ENCODE measurements around the gene FHIT.

DNA sequence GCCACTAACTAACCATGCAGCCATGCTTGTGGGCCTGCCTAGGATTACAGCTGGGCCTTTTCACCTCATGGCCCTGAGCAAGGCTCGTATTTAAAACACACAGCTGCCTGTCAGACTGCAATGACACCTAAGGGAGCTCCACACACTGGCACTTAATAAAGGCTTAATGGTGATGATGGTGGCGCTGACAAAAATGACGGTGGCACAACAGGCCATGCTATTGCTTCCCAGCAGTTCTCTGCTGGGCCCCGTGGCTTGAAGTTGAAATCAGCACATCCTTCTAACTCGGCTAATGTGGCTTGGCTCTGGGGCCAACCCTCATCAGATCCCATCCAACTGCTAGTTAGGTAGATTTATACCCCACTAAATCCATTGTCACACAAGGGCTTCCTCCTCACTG, 112.9 kb downstream of the FHIT start:
- TF ChIP-seq, protein P1, sequence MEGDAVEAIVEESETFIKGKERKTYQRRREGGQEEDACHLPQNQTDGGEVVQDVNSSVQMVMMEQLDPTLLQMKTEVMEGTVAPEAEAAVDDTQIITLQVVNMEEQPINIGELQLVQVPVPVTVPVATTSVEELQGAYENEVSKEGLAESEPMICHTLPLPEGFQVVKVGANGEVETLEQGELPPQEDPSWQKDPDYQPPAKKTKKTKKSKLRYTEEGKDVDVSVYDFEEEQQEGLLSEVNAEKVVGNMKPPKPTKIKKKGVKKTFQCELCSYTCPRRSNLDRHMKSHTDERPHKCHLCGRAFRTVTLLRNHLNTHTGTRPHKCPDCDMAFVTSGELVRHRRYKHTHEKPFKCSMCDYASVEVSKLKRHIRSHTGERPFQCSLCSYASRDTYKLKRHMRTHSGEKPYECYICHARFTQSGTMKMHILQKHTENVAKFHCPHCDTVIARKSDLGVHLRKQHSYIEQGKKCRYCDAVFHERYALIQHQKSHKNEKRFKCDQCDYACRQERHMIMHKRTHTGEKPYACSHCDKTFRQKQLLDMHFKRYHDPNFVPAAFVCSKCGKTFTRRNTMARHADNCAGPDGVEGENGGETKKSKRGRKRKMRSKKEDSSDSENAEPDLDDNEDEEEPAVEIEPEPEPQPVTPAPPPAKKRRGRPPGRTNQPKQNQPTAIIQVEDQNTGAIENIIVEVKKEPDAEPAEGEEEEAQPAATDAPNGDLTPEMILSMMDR (conservative IDR thresholded peaks at IDR 0.05; ENCODE audit: low read depth, low read length), result no peak
- TF ChIP-seq EZH2 (IDR thresholded peaks at IDR 0.05; ENCODE audit: low read length, unreplicated experiment) (no peak), EZH2phosphoT487 (IDR thresholded peaks at IDR 0.05; ENCODE audit: borderline replicate concordance, low read length) (no peak)

All from PC-3 (cell line).